ENCODE results near the gene DIP2C.
"Not testable (repeated sequence)": the region's sequence is repeated elsewhere in the genome, so short reads cannot be mapped to it uniquely, and the experiment has no call there.

Gene DIP2C

DNA sequence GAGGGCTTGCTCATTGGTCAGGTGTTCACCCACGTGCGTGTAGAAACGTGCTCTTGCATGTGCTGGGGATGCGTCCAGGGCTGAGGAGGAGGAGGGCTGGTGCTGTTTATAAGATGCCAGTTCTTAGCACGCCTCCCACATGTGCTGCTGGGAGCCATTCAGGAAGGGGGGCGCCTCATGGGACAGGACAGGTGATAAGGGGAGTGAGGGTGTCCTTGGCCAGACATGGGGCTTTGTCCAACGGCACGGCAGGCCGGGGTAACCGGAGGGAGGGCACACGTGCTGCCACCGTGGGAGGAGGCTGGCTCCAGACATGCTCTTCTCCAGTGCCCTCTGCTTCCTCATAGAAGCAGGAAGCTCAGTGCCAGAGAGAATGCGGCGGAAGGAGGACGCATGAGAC lies 404.3 kb downstream of the DIP2C start:
- DNase-seq = no peak

GRCh38 chr10:283916-284356 lies 405.5 kb downstream of the DIP2C start:
- no peak for DNase-seq

- DNase-seq = no peak
Measured at GRCh38 chr10:283140-283479, 406.4 kb downstream of the DIP2C start.

DNA sequence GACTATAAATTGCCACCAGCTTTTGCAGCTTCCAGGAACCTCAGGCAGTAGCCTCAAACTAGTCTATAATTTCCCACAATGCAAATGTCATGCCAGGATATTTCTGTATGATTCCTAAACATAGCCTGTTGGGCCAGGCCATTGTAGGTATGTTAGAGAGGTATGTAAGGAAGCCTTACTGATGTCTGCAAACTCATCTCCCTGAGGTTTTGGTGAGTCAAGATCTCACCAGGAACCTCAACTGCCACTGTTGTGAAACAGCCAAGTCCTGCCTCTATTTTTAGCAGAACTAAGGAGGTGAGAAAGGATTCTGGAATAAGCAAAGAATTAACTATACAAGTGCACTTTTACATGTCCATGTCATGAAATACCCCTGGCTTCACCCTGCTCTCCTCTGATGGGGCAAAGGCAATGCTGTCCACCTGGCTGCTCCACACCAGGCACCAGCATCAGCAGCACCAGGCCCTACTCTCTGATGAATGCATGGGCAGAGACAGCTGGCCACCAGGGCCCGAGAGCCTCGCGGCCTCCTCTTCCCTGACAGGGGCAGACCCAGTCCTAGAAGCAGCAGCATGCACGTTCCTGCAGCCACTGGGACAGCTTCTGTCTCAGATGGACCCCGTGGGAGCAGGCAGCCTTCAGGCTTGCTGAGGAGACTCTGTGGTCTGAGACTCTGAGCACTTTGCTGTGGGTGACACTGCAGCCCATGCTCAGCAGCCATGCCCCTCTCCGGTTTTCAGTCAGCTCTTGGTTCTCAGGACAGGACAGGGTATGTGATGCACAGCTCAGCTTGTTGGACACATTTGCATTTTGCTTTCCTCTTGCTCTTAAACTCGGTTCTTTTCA lies 407.0 kb downstream of the DIP2C start:
- DNase-seq = no peak

- no peak for DNase-seq
Measured at GRCh38 chr10:279655-280054, 409.8 kb downstream of the DIP2C start.

DNA sequence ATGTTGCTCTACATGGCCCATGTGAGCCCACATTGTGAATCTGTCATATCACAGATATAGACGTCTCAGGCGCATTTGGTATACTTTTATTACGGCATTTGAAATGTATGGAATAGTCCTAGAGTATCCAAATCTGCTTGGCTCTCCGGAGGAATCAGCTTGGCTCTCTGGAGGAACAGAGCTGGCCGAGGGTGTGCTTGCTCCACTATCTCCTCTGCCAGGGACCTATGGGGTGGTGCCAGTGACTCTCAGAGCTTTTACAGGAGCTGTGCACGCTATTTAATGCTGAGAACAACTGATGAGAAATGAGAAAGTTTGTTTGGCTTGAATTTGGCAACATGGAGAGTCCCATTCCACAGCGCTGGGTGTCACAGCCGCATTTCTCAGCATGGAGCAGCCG lies 410.2 kb downstream of the DIP2C start:
- no peak for DNase-seq

DNA sequence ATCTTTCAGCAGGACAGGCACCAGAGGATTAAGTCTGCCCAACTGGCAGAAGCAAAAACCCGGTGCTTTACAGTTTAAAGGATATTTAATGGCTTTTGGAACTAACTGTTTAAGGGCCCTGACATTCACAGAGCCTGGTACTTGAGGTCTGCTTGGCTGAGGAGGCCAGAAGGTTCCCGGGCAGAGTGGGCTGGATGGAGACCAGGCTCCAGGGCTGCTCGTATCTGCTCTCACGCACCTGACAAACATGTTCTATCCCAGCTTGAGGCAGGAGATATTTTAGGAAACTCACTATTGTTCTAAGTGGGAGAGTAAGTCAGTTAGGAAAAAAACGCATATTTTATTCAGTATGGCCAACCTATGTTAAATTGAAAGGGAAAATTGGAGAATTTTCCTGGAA lies 410.8 kb downstream of the DIP2C start:
- DNase-seq = no peak

- no peak for DNase-seq
Measured at GRCh38 chr10:277963-278362, 411.5 kb downstream of the DIP2C start.

GRCh38 chr10:275680-276079 lies 413.8 kb downstream of the DIP2C start:
- no peak for DNase-seq

- DNase-seq = no peak
Measured at GRCh38 chr10:274866-275265, 414.6 kb downstream of the DIP2C start.

GRCh38 chr10:273088-273487 lies 416.4 kb downstream of the DIP2C start:
- DNase-seq = no peak

DNA sequence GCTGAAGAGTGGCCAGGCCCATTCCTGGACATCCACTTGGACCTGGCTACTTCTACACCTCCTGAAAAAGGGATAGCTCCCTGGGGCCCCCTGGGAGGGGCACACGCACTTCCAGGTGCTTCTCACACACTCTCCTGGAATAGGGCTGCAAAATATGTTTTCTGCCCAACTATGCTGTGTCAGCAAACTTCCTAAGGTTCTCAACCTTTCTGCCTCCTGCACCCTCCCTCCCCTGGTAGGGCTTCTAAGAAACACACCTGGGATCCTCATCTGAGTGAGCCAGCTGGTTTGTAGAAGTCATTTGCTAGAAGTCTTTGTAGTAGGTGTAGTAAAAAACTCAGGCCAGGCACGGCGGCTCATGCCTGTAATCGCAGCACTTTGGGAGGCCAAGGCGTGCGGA lies 417.7 kb downstream of the DIP2C start:
- no peak for DNase-seq

GRCh38 chr10:271201-271600 lies 418.3 kb downstream of the DIP2C start:
- no peak for DNase-seq

DNA sequence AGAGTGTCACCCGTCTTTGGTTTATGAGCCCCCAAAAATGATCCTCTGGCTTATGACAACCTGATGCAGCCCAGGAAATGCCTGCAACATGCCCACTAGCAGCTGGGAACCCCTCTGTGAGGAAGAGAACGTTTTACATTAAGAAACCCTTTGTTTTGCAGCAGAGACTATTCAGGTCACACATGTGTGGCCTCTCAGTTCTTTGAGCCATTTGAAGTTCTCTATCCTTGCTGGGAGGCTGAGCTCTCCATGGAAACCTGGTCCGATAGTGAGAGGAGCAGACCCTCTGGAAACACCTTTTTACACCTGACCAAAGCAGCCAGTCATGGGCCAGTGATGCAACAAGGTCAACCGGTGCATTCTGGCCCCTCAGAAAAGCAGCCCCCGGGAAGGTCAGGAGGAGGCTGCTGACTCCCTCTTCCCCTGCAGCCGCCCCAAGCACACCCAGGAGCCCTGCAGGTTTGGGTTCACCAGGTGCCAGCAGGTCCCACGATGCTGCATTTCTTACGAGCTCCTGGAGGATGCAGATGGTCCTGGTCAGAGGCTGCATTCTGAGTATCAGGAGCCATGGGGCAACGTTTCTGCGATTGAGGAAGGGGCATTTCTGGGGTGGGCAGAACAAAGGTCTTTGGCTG lies 419.9 kb downstream of the DIP2C start:
- DNase-seq = no peak

- DNase-seq = no peak
Measured at GRCh38 chr10:267705-268104, 421.8 kb downstream of the DIP2C start.

DNA sequence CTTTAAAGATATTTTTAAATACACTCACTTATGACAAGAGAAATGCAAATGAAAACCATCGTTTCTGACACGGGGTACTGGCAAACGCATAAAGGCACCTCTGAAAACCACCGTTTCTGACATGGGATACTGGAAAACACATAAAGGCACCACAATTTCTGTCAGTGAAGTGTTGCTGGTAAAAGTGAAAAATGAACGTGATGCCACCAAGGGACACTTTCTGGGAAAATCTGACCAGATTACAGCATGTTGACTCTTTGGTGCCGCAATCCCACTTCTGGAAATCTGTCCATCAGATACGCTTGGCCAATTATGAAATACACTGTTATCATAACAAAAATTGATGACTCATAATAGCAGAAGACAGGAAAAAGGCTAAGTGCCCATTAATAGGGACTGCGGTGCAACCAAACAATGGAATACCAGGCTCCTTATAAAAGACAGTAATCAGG lies 422.5 kb downstream of the DIP2C start:
- DNase-seq = no peak

GRCh38 chr10:265816-266588 lies 423.5 kb downstream of the DIP2C start:
- not testable (repeated sequence) for DNase-seq

- DNase-seq = not testable (repeated sequence)
Measured at GRCh38 chr10:265074-265440, 424.4 kb downstream of the DIP2C start.

DNA sequence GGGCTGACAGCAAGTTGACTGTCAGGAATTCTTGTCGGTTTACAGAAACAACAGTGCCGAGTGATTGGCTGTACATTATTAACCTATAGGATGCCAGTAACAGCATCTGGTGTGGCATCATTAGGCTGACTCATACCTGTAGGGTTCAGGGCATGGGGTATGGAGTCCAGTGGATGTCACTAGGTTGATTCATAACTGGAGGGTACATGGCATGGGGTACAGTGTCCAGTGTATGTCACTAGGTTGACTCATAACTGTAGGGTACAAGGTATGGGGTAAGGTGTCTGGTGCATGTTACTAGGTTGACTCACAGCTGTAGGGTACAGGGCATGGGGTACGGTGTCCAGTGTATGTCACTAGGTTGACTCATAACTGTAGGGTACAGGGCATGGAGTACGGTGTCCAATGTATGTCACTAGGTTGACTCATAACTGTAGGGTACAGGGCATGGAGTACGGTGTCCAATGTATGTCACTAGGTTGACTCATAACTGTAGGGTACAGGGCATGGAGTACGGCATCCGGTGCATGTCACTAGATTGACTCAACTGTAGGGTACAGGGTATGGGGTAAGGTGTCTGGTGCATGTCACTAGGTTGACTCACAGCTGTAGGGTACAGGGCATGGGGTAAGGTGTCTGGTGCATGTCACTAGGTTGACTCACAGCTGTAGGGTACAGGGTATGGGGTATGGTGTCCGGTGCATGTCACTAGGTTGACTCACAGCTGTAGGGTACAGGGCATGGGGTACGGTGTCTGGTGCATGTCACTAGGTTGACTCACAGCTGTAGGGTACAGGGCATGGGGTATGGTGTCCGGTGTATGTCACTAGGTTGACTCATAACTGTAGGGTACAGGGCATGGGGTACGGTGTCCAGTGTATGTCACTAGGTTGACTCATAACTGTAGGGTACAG lies 425.1 kb downstream of the DIP2C start:
- not testable (repeated sequence) for DNase-seq

- no peak for DNase-seq
Measured at GRCh38 chr10:260819-261429, 428.5 kb downstream of the DIP2C start.

- DNase-seq = no peak
Measured at GRCh38 chr10:251982-252582, 437.4 kb downstream of the DIP2C start.

GRCh38 chr10:248307-248706 lies 441.2 kb downstream of the DIP2C start:
- no peak for DNase-seq

Measured in NCI-H774 (cell line).